ENCODE measurements around the gene PFDN1.
"Not testable (repeated sequence)": the region's sequence is repeated elsewhere in the genome, so short reads cannot be mapped to it uniquely, and the experiment has no call there.

PFDN1 gene

DNA sequence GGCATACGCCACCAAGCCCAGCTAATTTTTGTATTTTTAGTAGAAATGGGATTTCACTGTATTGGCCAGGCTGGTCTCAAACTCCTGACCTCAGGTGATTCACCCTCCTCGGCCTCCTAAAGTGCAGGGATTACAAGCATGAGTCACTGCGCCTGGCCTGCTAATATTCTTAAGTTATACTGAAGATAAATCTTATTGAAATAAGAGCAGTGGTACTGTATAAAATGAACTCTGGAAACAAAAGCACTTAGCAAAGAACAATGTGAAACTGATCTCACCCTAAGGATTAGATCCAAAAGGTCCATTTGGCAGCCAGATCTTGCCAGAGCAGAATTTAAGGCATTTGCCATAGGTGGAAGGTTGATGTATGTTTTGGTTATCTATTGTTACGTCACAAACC is 100.8 kb downstream of the PFDN1 start:
- DNase-seq (ENCODE audit: low spot score) = no peak
- TF ChIP-seq, protein P1, sequence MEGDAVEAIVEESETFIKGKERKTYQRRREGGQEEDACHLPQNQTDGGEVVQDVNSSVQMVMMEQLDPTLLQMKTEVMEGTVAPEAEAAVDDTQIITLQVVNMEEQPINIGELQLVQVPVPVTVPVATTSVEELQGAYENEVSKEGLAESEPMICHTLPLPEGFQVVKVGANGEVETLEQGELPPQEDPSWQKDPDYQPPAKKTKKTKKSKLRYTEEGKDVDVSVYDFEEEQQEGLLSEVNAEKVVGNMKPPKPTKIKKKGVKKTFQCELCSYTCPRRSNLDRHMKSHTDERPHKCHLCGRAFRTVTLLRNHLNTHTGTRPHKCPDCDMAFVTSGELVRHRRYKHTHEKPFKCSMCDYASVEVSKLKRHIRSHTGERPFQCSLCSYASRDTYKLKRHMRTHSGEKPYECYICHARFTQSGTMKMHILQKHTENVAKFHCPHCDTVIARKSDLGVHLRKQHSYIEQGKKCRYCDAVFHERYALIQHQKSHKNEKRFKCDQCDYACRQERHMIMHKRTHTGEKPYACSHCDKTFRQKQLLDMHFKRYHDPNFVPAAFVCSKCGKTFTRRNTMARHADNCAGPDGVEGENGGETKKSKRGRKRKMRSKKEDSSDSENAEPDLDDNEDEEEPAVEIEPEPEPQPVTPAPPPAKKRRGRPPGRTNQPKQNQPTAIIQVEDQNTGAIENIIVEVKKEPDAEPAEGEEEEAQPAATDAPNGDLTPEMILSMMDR (IDR thresholded peaks at IDR 0.05; ENCODE audit: borderline replicate concordance, control extremely low read depth, extremely low read depth, insufficient read depth, missing control alignments) = no peak
- in situ Hi-C loops (cut with MboI; ENCODE audit: low sequenced_read_pairs, unreplicated experiment) = no loop called here

DNA sequence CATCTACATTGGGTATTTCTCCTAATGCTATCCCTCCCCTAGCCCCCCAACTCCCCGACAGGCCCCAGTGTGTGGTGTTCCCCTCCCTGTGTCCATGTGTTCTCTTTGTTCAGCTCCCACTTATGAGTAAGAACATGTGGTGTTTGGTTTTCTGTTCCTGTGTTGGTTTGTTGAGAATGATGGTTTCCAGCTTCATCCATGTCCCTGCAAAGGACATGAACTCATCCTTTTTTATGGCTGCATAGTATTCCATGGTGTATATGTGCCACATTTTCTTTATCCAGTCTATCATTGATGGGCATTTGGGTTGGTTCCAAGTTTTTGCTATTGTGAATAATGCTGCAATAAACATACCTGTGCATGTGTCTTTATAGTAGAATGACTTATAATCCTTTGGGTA is 104.0 kb downstream of the PFDN1 start:
- DNase-seq (ENCODE audit: low spot score) = not testable (repeated sequence)

DNA sequence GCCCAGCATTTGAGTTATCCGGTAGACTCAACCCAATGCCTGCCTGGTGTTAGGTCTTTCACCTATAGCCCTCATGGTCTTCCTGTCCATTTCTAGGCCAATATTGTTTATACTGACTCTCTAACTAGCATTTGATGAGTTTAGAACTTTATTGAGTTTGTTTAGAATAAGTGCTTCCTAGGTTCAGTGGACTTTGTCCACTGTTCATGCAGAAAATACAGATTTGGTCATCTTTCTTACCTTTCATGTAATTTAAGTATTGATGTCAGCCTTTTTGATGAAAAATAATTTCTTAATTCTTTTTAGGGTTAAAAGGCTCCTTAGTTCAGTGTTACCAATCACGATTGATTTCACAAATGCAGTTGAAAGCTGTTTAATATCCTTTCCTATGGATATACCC is 105.9 kb downstream of the PFDN1 start:
- TF ChIP-seq, protein P1 (IDR thresholded peaks at IDR 0.05; ENCODE audit: borderline replicate concordance, control extremely low read depth, extremely low read depth, insufficient read depth, missing control alignments) = no peak
- in situ Hi-C loops (cut with MboI; ENCODE audit: low sequenced_read_pairs, unreplicated experiment) = no loop called here
- no peak for DNase-seq (ENCODE audit: low spot score)

More for the DNA sequence above, 104.0 kb downstream of the PFDN1 start:
- in situ Hi-C loops (cut with MboI; ENCODE audit: low sequenced_read_pairs, unreplicated experiment) = not testable (repeated sequence)

DNA sequence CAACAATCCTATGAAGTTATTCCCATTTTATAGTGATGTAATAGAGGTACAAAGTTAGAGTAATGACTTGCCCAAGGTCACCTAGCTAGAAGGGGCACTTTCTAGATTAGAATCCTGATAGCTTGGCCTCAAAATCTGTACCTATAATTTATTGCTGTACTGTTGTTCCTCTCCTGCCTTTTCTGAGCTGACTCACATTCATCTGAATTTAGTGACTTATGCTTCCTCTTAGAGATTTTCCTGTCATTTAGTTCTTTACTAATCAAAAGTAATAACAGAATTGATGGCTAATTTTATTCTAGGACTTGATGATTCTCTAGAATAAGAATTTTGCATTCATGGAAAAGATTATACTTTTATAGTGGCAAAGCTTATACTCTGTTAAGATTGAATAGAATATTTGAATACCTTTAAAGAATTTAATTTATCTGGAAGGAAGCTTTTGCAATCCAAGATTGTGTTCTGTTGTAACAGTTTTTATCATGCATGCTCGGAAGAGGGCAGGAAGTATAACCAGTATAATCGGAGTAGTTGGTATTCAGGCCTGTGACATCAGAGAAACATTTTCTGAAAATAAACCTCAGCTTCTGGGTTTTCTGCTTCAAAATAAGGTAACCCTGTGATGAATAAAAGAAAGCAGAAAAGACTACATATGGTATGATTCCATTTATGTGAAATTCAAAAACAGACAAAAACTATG is 106.6 kb downstream of the PFDN1 start:
- no peak for DNase-seq (ENCODE audit: low spot score)
- in situ Hi-C loops (cut with MboI; ENCODE audit: low sequenced_read_pairs, unreplicated experiment) = no loop called here

More for the DNA sequence above, 106.6 kb downstream of the PFDN1 start:
- TF ChIP-seq, protein P1 (IDR thresholded peaks at IDR 0.05; ENCODE audit: borderline replicate concordance, control extremely low read depth, extremely low read depth, insufficient read depth, missing control alignments) = no peak
